Prostate gland (tissue), 2 donors: ENCODE data around the gene RPTOR.

ENCODE experiments used
- CTCF ChIP-seq, 4 experiments: fragments of 200-600 bp in 2 of 4; fragments of 450-650 bp in 2 of 4; sonication (generic) in 2 of 4; IDR thresholded peaks; 1 replicate in 3 of 4; 2 replicates in 1 of 4; pipeline ENCODE4 v1.5.1; 2016 to 2019; ENCODE audit warnings: antibody characterized with exemption in 4 of 4, mild to moderate bottlenecking in 2 of 4, moderate library complexity in 2 of 4
- POLR2A ChIP-seq: fragments of 450-650 bp; IDR thresholded peaks from one replicate; pipeline ENCODE4 v1.6.1; 2016; ENCODE audit warnings: antibody characterized with exemption, mild to moderate bottlenecking

GRCh38 chr17:80644536-80644935, 99.9 kb downstream of the RPTOR start:
- TF ChIP-seq POLR2A: no peak
- no peak for TF ChIP-seq CTCF (IDR thresholded peaks at IDR 0.05)
